Measurements from ENCODE around the gene MEOX2.

GRCh38 chr7:15607529-15608210 lies 78.8 kb downstream of the MEOX2 start:
- TF ChIP-seq, protein P1, sequence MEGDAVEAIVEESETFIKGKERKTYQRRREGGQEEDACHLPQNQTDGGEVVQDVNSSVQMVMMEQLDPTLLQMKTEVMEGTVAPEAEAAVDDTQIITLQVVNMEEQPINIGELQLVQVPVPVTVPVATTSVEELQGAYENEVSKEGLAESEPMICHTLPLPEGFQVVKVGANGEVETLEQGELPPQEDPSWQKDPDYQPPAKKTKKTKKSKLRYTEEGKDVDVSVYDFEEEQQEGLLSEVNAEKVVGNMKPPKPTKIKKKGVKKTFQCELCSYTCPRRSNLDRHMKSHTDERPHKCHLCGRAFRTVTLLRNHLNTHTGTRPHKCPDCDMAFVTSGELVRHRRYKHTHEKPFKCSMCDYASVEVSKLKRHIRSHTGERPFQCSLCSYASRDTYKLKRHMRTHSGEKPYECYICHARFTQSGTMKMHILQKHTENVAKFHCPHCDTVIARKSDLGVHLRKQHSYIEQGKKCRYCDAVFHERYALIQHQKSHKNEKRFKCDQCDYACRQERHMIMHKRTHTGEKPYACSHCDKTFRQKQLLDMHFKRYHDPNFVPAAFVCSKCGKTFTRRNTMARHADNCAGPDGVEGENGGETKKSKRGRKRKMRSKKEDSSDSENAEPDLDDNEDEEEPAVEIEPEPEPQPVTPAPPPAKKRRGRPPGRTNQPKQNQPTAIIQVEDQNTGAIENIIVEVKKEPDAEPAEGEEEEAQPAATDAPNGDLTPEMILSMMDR (IDR thresholded peaks at IDR 0.05) = no peak
- TF ChIP-seq POLR2AphosphoS5 (IDR thresholded peaks at IDR 0.05; ENCODE audit: insufficient read depth in 1 of 2, low read depth in 1 of 2) = no peak

Data from vagina (tissue), 2 donors.